Activated T-cell treated with anti-CD3 and anti-CD28 coated beads for 4 hours (primary cell): ENCODE results near the gene DLK1.

Experiments
- DNase-seq: peaks from one replicate; pipeline ENCODE4 v3.0.0-alpha.2; 2020

DLK1 gene

DNA sequence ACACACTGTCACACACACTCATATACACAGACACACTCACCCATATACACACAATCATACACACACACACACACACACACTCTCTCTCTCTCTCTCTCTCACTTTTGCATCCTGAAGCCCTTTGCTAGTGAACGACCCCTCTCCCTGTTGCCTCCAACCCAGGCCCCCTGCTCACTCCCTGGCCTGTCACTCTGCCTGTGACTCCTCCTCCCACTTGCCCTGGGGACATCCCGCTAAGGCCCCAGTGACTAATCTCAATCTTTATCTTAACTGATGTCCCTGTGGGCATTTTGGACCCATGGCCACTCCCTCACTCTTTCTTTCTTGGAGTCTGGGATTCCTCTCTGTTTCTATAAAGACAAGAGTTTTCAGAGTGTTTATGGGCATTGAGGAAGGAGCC lies 10.9 kb upstream of the DLK1 start:
- no peak for DNase-seq

DNA sequence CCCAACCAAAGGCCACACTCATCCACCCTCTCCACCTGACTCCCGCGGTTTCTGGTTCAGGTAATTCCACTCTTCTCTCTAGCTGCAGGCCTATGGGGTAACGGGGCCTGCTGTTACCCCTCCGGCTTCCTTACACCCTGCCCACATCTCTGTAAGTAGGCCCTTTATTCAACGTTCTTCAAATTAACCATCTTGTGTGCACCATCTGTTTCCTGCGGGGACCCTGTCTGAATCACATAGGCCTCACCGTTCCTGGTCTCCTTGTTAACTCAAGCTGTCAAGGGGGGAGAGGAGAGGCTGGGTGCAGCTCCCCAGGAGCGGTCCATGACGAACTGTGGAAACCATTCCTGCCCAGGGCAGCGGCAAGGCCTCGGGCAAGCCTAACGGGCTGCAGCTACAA lies 9.3 kb upstream of the DLK1 start:
- DNase-seq: no peak

GRCh38 chr14:100719976-100720520 lies 6.6 kb upstream of the DLK1 start:
- no peak for DNase-seq

GRCh38 chr14:100721568-100721967 lies 5.1 kb upstream of the DLK1 start:
- DNase-seq: no peak

DNA sequence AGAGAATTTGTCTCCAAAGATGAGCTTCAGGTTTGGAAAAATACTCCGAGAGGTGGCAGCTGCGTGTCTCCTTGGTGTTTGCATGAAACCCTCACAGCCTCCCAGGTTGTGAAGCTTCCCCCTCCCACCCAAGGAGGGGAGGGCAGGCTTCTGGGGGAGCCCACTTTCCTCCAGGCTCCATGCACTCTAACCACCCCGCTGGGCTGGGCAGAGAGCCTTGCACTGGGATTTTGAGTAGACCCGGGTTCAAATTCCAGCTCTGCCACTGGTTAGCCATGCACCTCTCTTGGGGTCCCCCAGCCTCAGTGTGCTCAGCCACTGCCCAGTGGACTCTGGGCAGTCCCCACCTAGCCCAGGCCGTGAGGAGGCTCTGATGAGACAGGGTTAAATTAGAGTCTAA lies 4.3 kb upstream of the DLK1 start:
- DNase-seq: no peak

- no peak for DNase-seq
Measured at GRCh38 chr14:100723135-100723829, 3.4 kb upstream of the DLK1 start.

GRCh38 chr14:100723830-100724437 lies 2.8 kb upstream of the DLK1 start:
- DNase-seq: no peak

GRCh38 chr14:100724536-100724935 lies 2.2 kb upstream of the DLK1 start:
- no peak for DNase-seq

DNA sequence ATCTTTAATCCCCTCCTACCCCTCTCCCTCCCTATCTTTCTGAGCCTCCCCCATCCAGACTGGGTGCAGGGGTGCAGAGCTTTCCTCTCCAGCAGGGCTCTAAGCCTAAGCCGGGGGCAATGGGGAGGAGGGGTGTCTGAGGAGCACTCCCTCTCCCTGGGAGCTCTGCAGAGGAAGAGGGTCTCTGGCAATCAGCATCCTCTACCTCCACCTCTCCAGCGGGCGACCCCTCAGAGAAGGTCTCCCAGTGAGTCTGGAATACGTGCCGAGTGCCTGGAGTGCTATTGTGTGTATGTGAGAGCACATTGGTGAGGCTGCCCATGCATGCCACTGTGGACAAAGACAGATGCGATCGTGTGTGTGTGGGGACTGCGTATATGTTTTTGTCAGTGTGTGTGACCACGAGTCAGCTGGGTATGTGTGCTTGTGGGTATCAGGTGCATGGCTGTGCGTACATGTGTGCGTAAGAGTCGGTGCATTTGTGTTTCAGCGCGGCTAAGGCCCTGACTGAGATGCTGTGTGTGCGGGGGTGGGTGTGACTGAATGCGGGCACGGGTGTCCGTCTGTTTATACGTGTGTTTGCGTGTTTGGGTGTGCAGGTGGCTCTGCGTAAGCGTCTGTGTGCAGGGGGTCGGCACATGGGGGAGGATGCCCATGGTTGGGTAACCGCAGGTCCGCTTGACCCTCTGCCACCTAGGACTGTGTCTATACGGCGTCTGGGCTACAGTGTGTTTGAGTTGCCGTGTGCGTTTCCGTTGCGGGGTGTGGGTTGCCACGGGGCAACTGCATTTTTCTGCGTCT lies 905 bp upstream of the DLK1 start:
- no peak for DNase-seq

- DNase-seq: no peak
Measured at GRCh38 chr14:100727086-100727872, 587 bp downstream of the DLK1 start.

GRCh38 chr14:100727873-100728240 lies 1.2 kb downstream of the DLK1 start:
- no peak for DNase-seq

DNA sequence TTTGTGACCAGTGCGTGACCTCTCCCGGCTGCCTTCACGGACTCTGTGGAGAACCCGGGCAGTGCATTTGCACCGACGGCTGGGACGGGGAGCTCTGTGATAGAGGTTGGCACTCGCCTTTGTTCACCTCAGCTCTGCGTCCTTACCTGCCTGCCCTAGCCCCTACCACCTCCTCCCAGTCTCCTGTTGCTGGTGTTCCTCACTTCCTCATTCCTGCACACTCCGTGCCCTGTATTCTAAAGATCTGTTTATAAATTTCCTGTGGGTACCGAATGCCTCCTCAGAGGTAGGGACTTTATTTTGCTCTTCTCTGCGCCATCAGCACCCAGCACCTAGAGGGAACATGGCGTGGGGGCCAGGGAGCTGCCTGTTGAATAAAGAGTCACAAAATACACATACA lies 2.3 kb downstream of the DLK1 start:
- DNase-seq: no peak

DNA sequence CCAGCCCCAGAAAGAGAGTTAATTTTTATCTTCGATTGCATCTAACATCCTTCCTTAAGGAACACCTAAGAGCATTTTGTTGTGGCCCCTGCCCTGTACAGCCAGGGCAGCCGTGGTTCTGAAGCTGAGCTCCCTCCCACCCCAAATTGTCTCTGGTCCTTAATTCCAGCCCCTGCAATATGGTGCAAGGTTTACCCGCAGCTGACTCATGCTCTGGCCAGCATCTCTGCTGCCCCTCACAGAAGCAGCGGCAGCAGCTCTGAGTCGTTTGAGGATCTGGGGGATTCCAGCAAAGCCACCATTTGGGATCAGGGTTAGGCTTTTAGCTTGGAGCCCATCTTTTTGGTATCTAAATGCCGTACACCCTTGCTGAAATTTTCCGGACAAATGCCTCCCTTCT lies 3.3 kb downstream of the DLK1 start:
- DNase-seq: no peak

DNA sequence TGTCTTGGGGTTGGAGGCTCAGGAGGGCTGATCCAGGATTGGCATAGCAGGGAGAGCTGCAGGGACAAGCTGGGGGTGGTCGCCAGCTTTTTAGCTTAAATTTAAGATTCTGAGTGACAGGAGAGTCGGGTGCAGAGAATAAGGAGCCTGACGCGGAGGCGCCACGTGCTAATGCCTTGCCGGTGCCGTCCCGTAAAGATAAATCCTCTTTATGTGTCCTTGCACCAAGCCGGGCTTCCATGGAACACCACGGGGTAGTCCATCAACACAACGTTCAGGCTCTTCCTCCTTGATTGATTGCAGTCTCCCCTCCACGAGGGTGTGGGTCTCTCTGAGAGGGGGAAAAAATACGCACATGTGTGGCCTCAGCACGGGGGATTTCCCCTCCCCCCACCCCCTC lies 3.9 kb downstream of the DLK1 start:
- DNase-seq: no peak

DNA sequence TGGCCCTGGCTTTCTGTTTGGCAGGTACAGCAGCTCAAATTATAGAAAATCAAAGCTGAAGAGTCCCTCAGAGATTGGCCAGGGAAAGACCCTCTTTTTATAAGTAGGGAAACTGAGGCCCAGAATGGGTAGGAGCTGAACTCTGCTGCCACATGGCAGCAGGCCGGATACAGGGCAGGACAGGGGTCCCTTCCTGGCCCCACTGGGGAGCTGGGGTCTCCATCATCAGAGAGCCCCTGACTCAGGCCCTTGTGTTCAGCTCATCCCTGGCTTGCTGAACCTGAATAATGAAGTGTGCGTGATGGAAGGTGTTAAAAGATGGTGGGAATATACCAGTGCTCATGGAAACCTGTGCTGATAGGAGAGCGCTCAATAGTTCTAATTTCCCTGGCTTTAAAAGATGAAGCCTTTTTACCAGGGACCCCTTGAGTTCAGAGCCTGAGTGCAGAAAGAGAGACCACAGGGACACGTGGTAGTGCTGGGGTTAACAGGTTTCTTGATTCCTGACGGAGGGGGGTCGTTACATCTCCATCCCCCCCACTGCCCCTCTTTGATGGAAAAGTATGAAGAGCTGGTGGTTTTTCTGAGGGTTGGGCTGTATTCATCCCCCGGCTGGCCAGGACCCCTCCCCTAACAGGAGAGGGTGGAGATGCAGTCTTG lies 4.4 kb downstream of the DLK1 start:
- no peak for DNase-seq

DNA sequence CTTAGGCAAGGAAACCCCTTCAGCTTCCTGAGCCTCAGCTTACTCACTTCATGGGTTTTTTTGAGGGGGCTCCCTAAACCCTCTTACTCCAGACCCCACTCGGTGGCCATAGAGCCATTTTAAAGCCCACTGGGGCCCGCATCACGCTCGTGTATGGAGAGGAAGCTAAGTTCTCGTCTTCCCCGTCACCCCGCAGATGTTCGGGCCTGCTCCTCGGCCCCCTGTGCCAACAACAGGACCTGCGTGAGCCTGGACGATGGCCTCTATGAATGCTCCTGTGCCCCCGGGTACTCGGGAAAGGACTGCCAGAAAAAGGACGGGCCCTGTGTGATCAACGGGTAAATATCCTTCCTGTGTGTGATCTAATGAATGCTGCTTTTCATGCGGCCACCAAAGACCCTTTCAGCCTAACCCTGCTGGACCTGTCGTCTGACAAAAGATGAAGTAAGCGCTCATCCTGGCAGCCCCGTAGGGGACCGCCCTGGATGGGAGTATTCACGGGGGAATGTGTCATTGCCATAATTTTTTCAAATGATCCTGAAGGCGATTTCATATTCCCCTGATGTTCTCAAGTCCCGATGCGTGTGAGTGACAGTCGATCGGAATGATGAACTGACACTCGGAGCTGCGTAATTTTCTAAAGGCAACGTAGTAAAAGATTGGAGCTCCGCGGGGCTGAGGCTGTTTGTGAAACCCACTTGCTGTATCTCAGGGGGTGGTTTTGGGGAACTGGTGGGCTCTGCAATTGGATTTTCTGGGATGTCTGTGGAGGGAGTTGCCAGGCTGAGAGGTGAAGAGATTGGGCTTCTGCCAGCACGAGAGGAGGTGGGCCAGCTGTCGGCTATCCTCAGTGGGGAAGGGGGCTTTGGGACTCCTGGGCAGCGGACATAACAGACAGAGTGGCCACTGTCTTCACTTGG lies 5.4 kb downstream of the DLK1 start:
- no peak for DNase-seq

- no peak for DNase-seq
Measured at GRCh38 chr14:100732766-100733100, 6.0 kb downstream of the DLK1 start.

GRCh38 chr14:100733152-100733850 lies 6.6 kb downstream of the DLK1 start:
- no peak for DNase-seq

- DNase-seq: no peak
Measured at GRCh38 chr14:100734031-100734990, 7.6 kb downstream of the DLK1 start.

- no peak for DNase-seq
Measured at GRCh38 chr14:100735271-100735670, 8.6 kb downstream of the DLK1 start.
